Fibroblast of the conjunctiva (primary cell): ENCODE results near the gene TFAP2E.

Experiments used
- DNase-seq: peaks from one replicate; pipeline ENCODE4 v3.0.0-alpha.2; 2010; ENCODE audit warnings: low read depth

Gene TFAP2E

DNA sequence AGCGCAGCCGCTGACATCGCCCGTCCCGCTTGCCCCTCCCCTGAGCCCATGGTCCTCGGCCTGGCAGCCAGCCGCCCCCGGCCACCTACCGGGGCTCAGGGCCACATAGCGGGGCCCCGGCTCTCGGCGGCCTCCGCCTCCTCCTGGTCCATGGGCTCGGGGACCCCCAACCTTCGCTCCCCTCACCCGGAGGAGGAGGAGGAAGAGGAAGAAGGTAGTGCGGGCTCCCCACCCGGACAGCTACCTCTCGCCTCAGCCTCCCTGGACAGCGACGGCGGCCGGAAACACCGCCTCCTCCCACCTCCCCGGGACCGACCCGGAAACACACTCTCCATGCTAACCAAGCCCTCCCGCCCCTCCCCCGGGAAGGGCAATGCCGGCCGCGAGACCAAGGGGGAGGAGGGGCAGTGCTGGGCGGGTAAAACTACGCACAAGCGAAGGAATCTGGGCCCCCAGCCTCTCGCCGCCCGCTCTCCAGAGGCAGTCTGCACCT is 15.9 kb upstream of the TFAP2E start, which contains the start of gene KIAA0319L:
TSS of gene KIAA0319L (minus strand) at position 286 of the 493 bp plus-strand sequence. CDS start 2,912 bp downstream, outside the sequence.
- DNase-seq: no peak

DNA sequence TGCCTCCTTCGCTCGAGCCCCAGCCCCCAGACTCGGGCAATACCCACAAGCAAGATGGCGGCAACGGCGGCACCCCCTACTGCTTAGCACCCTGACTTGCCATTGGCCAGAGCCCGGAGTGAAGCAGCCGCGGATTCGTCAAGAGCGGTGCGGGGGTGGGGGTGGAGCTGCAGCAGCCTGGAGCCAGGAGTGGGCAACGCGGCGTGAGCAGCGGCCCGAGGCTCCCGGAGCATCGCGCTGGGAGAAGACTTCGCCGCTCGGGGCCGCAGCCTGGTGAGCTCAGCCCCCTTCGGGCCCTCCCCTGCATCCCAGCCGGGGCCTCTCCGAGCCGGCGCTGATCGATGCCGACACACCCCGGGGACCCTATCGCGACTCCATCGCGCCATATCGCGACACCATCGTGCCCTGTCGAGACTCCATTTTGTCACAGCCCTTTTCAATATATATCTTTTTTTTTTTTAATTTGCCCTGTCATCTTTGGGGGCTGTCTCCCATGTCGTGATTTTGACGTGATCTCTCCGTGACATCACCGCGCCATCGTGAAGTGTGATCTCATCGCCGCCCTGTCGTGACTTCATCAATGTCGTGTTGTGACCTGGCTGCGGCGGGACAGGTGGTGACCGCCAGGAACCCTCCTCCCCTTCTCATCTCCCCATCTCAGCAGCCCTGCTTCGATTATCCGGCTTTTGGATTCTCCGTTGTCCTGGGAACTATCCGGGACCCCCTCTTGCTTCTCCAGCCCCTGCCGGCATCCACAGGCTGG is 15.3 kb upstream of the TFAP2E start, which contains the start of gene NCDN:
TSS of gene NCDN (plus strand) at position 189 of the 763 bp plus-strand sequence. CDS start at position 581, 392 bp downstream.
- peak; percentile 94 for DNase-seq

DNA sequence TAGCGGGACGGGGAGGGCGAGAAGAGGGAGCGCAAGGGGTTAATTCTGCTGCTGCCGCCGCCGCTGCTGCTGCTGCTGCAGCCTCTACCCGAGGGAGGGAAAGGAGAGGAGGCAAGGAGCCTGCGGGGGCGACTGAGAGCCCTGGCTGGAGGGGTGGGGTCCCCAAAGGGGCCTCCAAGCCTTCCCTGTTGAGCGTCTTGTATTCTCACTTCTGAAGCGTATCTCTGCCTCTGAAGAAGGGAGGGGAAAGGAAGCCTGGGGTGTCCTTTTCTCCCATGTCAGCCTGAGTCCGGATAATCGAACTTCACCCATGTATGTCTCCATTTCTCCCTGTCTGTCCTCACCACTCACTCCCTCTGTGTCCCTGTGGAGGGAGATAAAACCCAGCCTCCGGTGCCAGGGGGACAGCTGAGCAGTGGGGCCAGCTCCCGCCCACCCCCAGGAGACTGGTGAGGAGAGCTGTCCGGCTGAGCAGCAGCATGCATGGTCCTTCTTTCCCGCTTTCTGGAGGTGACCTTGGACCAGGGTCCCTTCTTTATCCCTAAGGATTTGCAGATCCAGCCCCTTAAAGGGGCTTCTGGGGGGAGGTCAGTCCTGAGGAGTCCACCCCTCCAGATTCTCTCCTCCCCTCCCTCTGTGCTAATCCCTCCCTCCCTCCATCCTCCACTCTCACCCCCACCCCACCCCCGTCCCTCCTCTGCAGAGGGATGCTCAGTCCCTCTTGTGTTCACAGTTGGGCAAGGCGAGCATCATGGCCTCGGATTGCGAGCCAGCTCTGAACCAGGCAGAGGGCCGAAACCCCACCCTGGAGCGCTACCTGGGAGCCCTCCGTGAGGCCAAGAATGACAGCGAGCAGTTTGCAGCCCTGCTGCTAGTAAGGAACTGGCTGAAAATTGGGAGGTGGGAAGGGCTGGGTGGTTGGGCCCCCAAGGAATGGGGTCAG is 14.5 kb upstream of the TFAP2E start:
- no peak for DNase-seq

DNA sequence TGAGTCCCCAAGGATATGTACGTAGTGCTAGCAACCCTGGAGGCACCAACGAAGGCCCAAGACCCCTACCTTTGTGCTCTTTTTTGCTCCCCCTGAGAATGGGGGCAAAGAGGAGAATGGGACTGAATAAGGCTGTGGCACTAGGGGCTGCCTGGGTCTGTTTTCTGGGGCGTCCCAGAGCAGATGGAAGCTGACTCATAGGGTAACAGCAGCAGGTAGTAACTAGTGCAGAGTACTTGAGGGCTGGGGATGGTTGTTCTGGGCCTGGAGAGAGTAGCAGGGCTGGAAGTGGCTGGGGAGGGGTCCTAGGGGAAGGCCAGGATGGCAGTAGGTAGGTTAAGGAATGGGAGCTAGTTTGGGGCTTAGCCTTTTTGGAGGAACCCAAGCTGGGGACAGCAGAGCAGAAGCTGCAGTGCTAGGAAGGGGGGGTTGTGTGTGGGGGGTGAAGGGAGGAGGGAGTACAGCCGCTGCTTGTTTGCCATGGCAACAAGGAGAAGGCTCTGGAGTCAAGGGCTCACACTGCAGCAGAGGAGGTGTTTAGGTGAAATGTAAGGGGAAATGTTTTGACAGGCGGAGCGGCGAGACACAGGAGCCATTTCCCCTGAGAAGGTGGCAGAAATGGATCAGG is 13.7 kb upstream of the TFAP2E start:
- no peak for DNase-seq

DNA sequence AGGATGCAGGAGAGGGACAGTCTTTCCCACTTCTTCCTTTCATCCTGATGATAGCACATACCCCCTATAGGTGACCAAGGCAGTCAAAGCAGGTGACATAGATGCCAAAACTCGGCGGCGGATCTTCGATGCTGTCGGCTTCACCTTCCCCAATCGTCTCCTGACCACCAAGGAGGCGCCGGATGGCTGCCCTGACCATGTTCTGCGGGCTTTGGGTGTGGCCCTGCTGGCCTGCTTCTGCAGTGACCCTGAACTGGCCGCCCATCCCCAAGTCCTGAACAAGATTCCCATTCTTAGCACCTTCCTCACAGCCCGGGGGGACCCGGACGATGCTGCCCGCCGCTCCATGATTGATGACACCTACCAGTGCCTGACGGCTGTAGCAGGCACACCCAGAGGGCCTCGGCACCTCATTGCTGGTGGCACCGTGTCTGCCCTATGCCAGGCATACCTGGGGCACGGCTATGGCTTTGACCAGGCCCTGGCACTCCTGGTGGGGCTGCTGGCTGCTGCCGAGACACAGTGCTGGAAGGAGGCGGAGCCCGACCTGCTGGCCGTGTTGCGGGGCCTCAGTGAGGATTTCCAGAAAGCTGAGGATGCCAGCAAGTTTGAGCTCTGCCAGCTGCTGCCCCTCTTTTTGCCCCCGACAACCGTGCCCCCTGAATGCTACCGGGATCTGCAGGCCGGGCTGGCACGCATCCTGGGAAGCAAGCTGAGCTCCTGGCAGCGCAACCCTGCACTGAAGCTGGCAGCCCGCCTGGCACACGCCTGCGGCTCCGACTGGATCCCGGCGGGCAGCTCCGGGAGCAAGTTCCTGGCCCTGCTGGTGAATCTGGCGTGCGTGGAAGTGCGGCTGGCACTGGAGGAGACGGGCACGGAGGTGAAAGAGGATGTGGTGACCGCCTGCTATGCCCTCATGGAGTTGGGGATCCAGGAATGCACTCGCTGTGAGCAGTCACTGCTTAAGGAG is 12.6 kb upstream of the TFAP2E start:
- no peak for DNase-seq

DNA sequence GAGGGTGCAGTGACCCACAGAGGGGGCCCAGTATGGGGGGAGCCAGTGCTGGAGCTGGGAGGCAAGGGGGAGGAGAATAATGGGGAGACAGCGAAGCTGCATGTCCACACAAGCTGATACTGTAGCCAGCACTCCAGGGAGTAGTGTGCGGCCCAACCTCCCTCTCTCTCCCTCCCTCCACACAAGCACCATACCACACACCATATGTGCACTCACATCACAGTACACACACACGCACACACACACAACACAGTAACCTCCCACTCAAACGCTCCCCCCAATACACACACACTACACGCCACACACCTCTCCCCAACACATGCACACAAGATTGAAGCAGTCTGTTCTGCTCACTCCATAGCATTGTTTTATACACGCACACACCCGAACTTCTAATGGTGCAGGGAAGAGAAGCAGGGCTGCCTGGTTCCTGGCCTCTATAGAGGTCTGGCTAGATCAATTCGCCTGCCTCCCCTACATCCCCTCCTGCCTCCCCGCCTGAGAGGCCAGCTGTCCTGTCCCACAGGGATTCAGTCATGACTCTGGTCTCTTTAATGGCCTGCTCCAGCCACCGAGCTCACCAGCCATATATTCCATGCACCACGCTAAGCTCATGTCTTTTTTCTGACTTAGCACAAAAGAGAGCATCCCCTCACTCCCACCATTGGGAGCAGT is 11.7 kb upstream of the TFAP2E start:
- DNase-seq: no peak

DNA sequence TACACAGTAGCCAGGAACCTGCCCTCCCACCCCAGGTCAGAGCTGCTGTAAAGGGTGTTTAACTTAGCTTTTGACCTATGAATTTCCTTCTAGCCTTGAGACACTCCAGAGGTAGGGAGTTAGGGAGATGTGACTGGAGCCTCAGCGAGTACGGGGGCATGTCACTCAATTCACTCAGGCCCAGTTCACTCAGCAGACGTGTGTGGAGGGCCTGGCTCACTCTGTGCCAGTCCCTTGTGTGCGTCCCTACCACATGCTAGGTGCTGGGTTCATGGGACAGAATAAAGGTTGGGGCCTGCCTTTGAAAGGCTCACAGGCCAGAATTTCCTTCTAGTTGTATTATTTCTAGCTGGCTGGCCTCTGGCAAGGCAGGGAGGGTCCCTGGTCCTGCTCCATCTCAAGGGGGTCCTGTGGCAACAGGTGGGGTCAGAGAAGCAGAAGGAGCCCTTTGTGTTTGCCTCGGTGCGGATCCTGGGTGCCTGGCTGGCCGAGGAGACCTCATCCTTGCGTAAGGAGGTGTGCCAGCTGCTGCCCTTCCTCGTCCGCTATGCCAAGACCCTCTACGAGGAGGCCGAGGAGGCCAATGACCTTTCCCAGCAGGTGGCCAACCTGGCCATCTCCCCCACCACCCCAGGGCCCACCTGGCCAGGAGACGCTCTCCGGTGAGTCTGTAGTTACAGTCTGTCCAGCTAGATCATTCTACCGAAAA is 11.0 kb upstream of the TFAP2E start:
- DNase-seq: no peak

DNA sequence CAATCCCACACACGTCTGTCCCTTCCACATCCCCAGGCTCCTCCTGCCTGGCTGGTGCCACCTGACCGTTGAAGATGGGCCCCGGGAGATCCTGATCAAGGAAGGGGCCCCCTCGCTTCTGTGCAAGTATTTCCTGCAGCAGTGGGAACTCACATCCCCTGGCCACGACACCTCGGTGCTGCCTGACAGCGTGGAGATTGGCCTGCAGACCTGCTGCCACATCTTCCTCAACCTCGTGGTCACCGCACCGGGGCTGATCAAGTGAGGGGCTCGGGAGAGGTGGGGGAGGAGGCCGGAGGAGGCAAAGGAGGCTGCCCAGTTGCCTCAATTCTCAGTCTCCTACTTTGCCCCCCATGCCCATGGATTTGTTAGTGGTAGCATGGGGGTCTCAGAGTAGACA is 9.9 kb upstream of the TFAP2E start:
- no peak for DNase-seq

DNA sequence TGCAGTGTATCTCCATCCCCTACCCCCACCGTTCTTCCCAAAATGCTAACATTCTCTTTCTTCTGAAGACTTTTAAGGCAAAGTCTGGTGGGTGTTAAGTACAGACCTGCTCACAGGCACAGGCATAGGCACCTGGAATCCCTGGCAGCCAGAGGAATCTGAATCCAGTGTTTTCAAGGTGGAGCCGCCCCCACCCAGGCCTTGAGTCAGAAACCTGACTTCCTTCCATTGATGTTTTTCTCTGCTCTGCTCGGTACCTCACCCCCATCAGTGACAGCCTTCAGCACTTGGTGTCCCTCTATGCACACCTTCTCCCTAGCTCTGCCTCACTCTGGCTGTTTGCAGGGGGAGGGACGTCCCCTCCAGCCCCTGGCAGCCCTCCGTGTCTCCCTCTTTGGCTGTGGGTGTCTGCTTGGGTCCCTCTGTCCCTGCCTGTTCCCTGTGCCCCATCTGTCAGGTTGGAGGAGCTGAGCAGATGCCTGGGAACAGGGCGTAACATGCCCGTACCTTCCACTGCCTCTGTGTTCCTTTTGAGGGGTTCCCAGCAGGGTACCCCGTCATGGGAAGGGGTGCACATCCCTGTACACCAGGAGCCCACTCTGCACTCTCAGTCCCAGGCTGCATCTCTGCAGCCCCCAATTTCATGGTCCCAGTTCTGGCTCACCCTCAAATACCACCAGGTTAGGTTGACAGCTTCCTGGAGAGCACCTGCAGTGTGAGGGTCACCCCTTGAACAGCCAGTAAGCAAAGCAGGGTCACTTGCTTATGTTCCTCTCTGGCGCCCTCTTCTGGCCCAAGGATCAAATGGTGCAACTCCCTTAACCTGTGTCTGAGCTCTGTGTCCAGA is 8.9 kb upstream of the TFAP2E start:
- peak; percentile 66 for DNase-seq

DNA sequence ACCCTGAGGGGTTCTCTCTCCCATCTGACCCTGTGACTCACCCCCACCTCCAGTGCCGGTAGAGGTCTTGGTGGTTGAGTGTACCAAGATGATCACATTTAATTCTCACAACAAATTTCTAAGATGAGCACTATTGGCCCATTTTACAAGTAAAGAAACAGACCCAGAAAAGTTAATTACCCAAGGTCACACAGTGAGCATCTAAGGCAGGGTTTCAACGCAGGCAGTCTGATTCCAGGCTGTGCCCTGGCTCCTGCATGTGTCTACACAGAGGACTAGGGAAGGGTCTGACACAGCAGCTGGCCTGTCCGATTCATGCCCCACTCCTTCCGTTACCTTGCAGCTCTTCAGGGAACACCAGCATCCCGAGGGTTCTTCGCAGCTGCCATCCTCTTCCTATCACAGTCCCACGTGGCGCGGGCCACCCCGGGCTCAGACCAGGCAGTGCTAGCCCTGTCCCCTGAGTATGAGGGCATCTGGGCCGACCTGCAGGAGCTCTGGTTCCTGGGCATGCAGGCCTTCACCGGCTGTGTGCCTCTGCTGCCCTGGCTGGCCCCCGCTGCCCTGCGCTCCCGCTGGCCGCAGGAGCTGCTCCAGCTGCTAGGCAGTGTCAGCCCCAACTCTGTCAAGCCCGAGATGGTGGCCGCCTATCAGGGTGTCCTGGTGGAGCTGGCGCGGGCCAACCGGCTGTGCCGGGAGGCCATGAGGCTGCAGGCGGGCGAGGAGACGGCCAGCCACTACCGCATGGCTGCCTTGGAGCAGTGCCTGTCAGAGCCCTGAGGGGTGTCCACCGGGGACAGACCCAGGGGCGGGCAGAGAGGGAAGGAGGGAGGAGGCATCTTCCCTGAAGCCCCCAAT is 8.0 kb upstream of the TFAP2E start:
- no peak for DNase-seq

DNA sequence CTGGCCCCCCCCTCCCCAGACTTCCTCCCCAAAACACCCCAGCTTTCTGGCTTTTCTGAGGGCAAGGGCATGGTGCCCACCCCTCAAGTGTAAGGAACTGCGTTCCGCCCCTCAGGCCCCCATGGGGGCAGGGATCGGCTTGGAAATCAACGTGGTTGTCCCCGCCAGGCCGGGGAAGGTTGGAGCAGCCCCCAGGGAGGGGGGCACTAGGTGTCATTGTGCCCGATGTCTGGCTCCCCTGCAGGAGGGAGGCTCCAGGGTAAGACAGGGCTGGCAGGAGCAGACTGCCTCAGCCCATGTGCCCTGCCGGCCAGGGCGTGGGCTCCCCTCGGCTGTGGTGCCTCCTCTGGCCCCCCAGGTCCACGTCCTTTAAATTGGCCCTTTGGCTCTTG is 7.4 kb upstream of the TFAP2E start:
- DNase-seq: no peak

DNA sequence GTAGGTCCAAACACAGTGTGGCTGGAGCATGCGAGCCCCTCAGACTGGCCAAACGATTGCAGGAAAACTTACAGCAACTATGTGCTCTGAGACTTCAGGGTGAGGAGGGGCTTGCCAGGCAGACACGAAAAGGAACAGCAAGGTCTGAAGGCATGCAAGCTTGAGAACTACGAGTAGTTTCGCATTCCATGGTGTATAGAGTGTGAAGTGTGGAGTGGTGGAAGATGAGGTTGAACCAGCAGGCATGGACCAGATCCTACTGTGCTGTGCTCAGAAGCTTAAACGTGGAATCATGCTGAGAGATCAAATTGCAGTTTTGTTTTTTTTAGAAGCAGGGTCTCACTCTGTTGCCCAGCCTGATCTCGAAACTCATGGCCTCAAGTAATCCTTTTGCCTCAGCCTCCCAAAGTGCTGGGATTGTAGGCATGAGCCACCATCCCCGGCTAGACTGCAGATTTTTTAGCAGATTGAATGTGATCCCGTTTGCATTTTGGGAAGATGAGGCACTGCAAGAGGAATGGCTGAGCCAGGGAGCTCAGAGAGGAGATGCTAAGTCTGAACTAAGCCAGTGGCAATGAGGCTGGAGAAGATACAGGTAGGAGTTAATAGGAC is 5.1 kb upstream of the TFAP2E start:
- DNase-seq: no peak

DNA sequence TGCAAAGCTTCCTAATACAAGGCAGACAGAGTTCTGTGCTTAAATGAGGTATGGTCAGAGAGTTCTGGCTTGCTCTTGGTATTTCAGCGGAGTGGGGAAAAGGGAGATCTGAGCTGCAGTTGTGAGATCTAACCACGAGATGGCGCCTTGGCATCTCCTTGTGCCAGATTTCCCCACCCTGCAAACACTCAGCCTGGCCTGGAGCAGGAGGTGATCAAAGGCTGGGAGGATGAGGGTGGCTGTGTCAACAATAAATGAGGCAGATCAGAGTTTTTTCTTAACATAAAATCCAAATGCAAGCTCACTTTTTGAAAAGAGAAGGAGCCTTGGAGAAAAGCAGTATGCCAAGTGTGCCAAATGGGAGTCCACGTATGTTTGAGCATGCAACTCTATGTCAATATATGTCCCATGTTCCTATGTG is 4.1 kb upstream of the TFAP2E start:
- peak; percentile 51 for DNase-seq

DNA sequence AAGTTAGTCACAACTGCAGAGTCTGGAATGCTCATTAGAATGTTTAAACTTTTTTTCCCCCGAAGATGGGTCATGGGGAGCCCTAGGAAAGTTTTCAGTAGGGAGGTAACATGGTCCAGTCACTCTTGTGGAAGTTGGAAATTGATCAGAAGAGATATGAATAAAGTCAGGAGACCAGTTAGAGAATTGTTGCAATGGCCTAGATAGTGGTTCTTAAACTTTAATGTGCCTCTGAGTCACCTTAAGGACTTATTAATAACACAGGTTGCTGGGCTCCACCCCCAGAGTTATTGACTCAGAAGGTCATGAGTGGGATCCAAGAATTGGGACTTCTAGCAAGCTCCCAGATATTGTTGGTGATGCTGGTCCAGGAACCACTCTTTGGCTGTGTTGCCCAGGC is 3.2 kb upstream of the TFAP2E start:
- no peak for DNase-seq

DNA sequence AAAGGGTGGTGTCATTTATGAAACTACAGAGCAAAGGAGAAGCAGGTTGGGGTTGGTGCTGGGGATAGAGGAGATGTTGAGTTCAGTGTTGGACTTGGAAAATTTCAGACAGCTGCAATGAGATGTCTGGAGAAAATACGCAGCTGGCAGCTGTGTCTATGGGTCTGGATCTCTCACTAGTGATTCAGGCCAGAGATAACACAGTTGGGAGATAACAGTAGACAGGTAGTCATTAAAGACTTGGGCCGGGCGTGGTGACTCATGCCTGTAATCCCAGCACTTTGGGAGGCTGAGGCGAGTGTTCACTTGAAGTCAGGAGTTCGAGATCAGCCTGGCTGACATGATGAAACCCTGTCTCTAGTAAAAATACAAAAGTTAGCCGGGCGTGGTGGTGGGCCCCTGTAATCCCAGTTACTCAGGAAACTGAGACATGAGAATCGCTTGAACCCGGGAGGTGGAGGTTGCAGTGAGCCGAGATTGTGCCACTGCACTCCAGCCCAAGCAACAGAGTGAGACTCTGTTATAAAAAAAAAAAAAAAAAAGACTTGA is 2.5 kb upstream of the TFAP2E start:
- no peak for DNase-seq

DNA sequence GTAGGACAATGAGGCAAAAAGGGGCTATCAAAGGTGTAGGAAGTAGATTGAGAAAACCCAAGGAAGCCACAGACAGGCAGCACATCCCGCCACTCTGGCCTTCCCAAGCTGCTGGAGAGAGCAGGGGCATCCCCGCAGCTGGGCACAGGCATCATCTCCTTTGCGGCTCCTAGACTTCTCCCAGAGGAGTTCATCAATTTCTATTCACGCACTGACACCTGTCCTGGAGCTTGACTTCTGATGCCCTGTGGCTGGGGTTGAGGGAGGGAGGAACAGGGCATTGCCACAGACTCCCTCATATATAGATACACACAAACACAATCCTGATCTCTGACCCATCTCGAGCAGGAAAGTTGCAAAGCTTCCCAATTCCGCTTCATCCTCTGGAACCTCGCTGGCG is 1.9 kb upstream of the TFAP2E start:
- DNase-seq: no peak

DNA sequence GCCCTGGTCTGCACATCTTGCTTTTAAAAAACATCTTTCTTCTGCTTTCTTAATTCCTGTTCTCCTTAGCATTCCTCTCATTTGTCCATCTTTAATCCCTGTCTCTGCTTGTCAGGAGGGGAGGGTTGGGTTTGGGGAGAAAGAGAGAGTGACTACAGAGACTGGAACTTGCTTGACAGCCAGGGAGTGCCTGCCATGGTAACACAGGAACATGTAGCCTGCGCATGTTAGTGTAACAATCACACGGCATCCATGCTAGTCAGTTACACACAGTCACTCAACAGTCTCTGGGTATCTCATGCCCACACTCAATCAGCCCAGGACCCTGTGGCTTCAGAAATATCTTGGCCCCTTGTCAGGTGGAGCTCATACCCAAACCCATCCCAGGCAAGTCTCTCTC is 818 bp upstream of the TFAP2E start:
- no peak for DNase-seq
